ENCODE results near the gene CBARP. TPM values are rescaled to one million over a fixed set of nuclear protein-coding genes. Genes with fewer than 3 reads are reported as not detected.

The CBARP gene
- total and polyA plus RNA-seq, 9 of the 15 experiments (the other 6 are each of a cell fraction or from before 2014, with no cell fraction given): 0.03 to 8.9 (median 1.2) TPM; not detected in 1

DNA sequence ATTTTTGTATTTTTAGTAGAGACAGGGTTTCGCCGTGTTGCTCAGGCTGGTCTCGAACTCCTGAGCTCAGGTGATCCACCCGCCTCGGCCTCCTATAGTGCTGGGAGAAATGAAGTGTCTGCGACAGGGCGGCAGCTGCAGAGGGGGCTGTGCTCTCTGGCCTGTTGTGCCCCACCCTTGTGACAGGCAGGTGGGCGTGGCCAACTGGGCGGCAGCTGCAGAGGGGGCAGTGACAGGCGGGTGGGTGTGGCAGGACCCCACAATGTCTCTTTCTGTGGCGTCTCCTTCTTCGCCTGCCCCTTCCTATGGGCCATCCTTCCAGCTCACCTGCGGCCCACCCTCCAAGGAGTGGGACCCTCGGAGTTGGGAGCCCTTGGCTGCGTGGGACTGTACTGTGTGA is 20.4 kb downstream of the CBARP start:
- peaks cover 16 to 81% of the 10 kb centered on the region in 2 experiments; a peak in 4 of 5 replicates for H3K4me1 ChIP-seq (replicated peaks in 1 of 2; ENCODE audit: control insufficient read depth in 2 of 2, insufficient read depth in 2 of 2, low read length in 2 of 2)
- WGBS (ENCODE audit: insufficient coverage, low coverage, missing lambda C conversion rate): 65% methylated on average over 14 of the region's 15 CpGs
- peaks cover 75% of the 10 kb centered on the region for H3K79me2 ChIP-seq (ENCODE audit: control insufficient read depth, insufficient read depth, low read length)
- H2AFZ ChIP-seq (ENCODE audit: low read depth, low read length): no peak overlapping the region
- ChIA-PET POLR2A (interaction anchor here (1.1 to 2.1 kb wide), 7 partner anchors 9 to 94 kb away, joined by 3 to 9 read pairs (median 5); partner anchors contain the start of gene CIRBP), CTCF (ENCODE audit: low intra/inter-chr PET ratio) (no interaction called here)
- H3K4me2 ChIP-seq (ENCODE audit: insufficient read depth, low read length): peak overlapping the region; percentile 29
- peak overlapping the region in 1 of 2 experiments; percentile 80; a peak in 2 of 4 replicates for H3K9ac ChIP-seq (ENCODE audit: insufficient read depth in 1 of 2, low read depth in 2 of 2, low read length in 2 of 2)
- intact Hi-C loops (cut with micrococcal nuclease) (no loop called here), in situ Hi-C loops (cut with MboI) (no loop called here)
- FAIRE-seq (no peak), DNase-seq (ENCODE audit: extremely low read depth in 1 of 4, low spot score in 3 of 4) (peak in 2 of 4 experiments; percentile 46 to 61), ATAC-seq (peak; percentile 70)
- H4K20me1 ChIP-seq (replicated peaks; ENCODE audit: control insufficient read depth, insufficient read depth, low read length): peaks cover 58% of the 10 kb centered on the region
- no peaks in the 10 kb centered on the region for H3K27me3 ChIP-seq (ENCODE audit: control insufficient read depth in 2 of 2, insufficient read depth in 2 of 2, low read length in 2 of 2)
- no peaks in the 10 kb centered on the region for H3K9me3 ChIP-seq (replicated peaks; ENCODE audit: control insufficient read depth, insufficient read depth, low read depth, low read length)
- H3K4me3 ChIP-seq: no peak overlapping the region
- peaks cover 75% of the 10 kb centered on the region; the same call in 2 of the 3 replicates for H3K36me3 ChIP-seq (ENCODE audit: control insufficient read depth, insufficient read depth, low read length)
- TF ChIP-seq ZBTB7A (IDR thresholded peaks at IDR 0.05; ENCODE audit: borderline replicate concordance, control insufficient read depth, low read depth, low read length) (0 out of 2 replicates have a peak, but pooled peaks have one; percentile 15), TRIM24 (IDR thresholded peaks at IDR 0.05) (no peak), MYC (IDR thresholded peaks at IDR 0.05; ENCODE audit: low read depth, low read length) (no peak), MYC (CRISPR knock-in tag; IDR thresholded peaks at IDR 0.05; ENCODE audit: borderline replicate concordance, low read depth) (0 out of 2 replicates have a peak, but pooled peaks have one; percentile 24), EGR1 (conservative IDR thresholded peaks at IDR 0.05) (no peak), SMARCA4 (IDR thresholded peaks at IDR 0.05) (no peak), POLR2G (IDR thresholded peaks at IDR 0.05; ENCODE audit: low read depth, low read length) (peak; percentile 21)
- TF ChIP-seq, protein P1, sequence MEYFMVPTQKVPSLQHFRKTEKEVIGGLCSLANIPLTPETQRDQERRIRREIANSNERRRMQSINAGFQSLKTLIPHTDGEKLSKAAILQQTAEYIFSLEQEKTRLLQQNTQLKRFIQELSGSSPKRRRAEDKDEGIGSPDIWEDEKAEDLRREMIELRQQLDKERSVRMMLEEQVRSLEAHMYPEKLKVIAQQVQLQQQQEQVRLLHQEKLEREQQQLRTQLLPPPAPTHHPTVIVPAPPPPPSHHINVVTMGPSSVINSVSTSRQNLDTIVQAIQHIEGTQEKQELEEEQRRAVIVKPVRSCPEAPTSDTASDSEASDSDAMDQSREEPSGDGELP (CRISPR knock-in tag; IDR thresholded peaks at IDR 0.05; ENCODE audit: borderline replicate concordance): peak; percentile 38; the same call in 1 of the 2 replicates
- TF ChIP-seq, protein P2, sequence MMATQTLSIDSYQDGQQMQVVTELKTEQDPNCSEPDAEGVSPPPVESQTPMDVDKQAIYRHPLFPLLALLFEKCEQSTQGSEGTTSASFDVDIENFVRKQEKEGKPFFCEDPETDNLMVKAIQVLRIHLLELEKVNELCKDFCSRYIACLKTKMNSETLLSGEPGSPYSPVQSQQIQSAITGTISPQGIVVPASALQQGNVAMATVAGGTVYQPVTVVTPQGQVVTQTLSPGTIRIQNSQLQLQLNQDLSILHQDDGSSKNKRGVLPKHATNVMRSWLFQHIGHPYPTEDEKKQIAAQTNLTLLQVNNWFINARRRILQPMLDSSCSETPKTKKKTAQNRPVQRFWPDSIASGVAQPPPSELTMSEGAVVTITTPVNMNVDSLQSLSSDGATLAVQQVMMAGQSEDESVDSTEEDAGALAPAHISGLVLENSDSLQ (IDR thresholded peaks at IDR 0.05): peak; percentile 75
- TF ChIP-seq, protein P3, sequence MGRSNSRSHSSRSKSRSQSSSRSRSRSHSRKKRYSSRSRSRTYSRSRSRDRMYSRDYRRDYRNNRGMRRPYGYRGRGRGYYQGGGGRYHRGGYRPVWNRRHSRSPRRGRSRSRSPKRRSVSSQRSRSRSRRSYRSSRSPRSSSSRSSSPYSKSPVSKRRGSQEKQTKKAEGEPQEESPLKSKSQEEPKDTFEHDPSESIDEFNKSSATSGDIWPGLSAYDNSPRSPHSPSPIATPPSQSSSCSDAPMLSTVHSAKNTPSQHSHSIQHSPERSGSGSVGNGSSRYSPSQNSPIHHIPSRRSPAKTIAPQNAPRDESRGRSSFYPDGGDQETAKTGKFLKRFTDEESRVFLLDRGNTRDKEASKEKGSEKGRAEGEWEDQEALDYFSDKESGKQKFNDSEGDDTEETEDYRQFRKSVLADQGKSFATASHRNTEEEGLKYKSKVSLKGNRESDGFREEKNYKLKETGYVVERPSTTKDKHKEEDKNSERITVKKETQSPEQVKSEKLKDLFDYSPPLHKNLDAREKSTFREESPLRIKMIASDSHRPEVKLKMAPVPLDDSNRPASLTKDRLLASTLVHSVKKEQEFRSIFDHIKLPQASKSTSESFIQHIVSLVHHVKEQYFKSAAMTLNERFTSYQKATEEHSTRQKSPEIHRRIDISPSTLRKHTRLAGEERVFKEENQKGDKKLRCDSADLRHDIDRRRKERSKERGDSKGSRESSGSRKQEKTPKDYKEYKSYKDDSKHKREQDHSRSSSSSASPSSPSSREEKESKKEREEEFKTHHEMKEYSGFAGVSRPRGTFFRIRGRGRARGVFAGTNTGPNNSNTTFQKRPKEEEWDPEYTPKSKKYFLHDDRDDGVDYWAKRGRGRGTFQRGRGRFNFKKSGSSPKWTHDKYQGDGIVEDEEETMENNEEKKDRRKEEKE (IDR thresholded peaks at IDR 0.05; ENCODE audit: borderline replicate concordance in 1 of 2, control insufficient read depth in 1 of 2, low read depth in 2 of 2, low read length in 1 of 2): no peak
- peaks cover 14% of the 10 kb centered on the region for H3K9me1 ChIP-seq (ENCODE audit: control insufficient read depth, insufficient read depth, low read length)
- 0 out of 3 replicates have a peak overlapping the region, but pooled peaks have one; percentile 31 for H3K27ac ChIP-seq (ENCODE audit: extremely low read depth, low read depth, low read length)
- BruUV-seq (replicated peaks): no TSS peak

Measured in K562 (cell line).